GM12873 (cell line): ENCODE measurements around the gene CSNK1D.

Experiments
- CTCF ChIP-seq: IDR thresholded peaks from 2 replicates; pipeline ENCODE4 v1.5.1; 2012; ENCODE audit warnings: low read depth, mild to moderate bottlenecking, moderate library complexity, low read length, control low read depth; ENCODE audit not compliant: insufficient read depth; ENCODE audit errors: missing control alignments

Gene CSNK1D

GRCh38 chr17:82304826-82305726 lies 31.6 kb upstream of the CSNK1D start:
- no peak for TF ChIP-seq CTCF

GRCh38 chr17:82303944-82304808 lies 30.7 kb upstream of the CSNK1D start:
- no peak for TF ChIP-seq CTCF

GRCh38 chr17:82302991-82303943 lies 29.8 kb upstream of the CSNK1D start:
- no peak for TF ChIP-seq CTCF

- TF ChIP-seq CTCF = no peak
These were observed 29.1 kb upstream of the CSNK1D start for GRCh38 chr17:82302568-82302963.

- TF ChIP-seq CTCF = no peak
These were observed 28.5 kb upstream of the CSNK1D start for GRCh38 chr17:82301916-82302567.

GRCh38 chr17:82301300-82301915 lies 27.9 kb upstream of the CSNK1D start:
- TF ChIP-seq CTCF = no peak
